HTERT RPE-1 (cell line): ENCODE measurements around the gene LAMC3.
"Not testable (repeated sequence)": the region's sequence is repeated elsewhere in the genome, so short reads cannot be mapped to it uniquely, and the experiment has no call there.

Experiments used
- in situ Hi-C: fragments of 300-500 bp; cut with MboI; formaldehyde crosslinking; loops from 4 replicates; pipeline ENCODE4 v1.14.3; 2020; ENCODE audit warnings: low sequenced_read_pairs

LAMC3 gene

DNA sequence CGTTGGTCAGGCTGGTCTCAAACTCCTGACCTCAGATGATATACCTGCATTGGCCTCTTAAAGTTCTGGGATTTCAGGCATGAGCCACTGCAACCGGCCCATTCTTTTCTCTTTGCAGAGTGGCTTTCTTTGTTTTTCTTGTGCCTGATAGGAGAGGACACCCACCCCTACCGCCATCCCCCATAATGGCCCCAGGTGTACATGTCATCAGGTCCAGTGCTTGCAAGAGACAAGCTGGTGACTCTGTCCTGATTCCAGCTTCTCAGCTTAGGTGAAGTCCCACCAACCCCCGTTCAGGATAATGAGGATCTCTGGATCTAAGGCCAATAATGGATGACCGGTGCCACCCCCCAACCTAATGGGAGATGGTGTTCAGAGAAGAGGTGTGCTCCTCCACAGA is 85.0 kb downstream of the LAMC3 start:
- in situ Hi-C loops = no loop called here

DNA sequence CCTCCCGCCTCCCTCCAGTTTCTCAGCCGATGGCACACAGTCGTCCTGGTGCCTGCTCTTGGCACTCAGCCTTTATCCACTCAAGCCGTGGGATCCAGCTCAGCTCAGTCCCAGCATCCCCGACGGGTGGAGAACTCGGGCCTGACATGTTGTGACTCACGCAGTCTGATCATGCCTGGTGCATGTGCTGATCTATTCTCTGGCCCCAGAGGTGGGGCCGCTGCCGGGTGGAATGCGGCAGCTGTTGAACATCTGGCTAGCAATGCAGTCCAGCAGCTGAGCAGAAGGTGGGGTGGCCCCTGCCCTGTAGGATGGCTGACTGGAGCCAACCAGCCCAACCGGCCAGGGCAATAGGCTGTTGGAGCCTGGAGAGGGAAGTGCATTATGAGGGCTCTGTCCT is 85.6 kb downstream of the LAMC3 start:
- in situ Hi-C loops = no loop called here

GRCh38 chr9:131095666-131096268 is 86.8 kb downstream of the LAMC3 start:
- in situ Hi-C loops = no loop called here

GRCh38 chr9:131096269-131097125 is 87.5 kb downstream of the LAMC3 start, which contains the start of gene AIF1L:
TSS of gene AIF1L (plus strand) at chr9:131096531. CDS start at chr9:131096630, 99 bp downstream.
- in situ Hi-C loops = no loop called here

- in situ Hi-C loops = no loop called here
Observed at GRCh38 chr9:131097126-131097947, 88.4 kb downstream of the LAMC3 start.

DNA sequence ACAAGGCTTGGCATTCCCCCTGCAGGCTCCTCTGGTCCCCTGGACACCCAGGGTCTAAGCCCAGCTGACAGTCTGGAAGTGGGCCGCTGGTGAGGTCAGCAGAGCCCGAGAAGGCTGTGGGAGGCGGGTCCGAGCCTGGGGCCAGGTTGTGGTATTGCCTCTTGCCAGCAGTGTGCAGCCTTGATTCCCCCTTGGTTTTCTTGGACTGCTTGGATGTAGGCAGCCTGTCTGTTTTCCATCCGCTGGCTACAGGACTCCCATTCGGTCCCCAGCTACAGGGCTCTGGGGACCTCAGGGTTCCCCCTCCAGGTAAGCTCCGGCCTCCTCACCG is 88.9 kb downstream of the LAMC3 start:
- in situ Hi-C loops = no loop called here

GRCh38 chr9:131098391-131099101 is 89.6 kb downstream of the LAMC3 start:
- in situ Hi-C loops = no loop called here

- in situ Hi-C loops = no loop called here
Observed at GRCh38 chr9:131099102-131099606, 90.2 kb downstream of the LAMC3 start.

DNA sequence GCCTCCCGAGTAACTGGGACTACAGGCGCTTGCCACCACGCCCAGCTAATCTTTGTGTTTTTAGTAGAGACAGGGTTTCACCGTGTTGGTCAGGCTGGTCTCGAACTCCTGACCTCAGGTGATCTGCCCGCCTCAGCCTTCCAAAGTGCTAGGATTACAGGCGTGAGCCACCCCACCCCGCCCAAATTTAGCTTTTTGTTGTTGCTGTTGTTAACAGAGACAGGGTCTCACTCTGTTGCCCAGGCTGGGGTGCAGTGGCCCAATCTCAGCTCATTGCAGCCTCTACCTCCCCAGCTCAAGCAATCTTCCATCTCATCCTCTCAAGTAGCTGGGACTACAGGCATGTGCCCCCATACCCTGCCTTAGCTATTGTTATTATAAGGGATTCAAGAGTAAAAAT is 90.9 kb downstream of the LAMC3 start:
- in situ Hi-C loops = not testable (repeated sequence)

- in situ Hi-C loops = no loop called here
Observed at GRCh38 chr9:131100445-131100844, 91.5 kb downstream of the LAMC3 start.

- in situ Hi-C loops = no loop called here
Observed at GRCh38 chr9:131101207-131101964, 92.4 kb downstream of the LAMC3 start.

GRCh38 chr9:131103024-131103423 is 94.0 kb downstream of the LAMC3 start:
- in situ Hi-C loops = no loop called here

DNA sequence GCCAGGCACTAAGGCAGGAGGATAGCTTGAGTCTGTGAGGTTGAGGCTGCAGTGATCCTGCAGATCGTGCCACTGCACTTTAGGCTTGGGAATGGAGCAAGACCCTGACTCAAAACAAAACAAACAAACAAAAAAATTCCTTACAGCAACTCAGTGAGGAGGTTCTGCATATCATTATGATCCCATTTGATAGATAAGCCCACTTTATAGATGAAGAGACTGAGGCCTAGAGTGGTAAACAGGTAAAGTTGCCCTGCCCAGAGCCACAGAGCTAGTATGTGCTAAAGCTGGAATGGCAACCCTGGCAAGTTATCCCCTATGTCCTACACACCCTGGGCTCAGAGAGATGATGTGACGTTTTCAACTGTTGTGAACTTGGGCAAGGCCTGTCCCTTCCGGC is 94.6 kb downstream of the LAMC3 start:
- in situ Hi-C loops = no loop called here

- in situ Hi-C loops = no loop called here
Observed at GRCh38 chr9:131104016-131104740, 95.2 kb downstream of the LAMC3 start.

GRCh38 chr9:131105952-131106351 is 97.0 kb downstream of the LAMC3 start:
- in situ Hi-C loops = no loop called here

- in situ Hi-C loops = no loop called here
Observed at GRCh38 chr9:131107760-131108159, 98.8 kb downstream of the LAMC3 start.

DNA sequence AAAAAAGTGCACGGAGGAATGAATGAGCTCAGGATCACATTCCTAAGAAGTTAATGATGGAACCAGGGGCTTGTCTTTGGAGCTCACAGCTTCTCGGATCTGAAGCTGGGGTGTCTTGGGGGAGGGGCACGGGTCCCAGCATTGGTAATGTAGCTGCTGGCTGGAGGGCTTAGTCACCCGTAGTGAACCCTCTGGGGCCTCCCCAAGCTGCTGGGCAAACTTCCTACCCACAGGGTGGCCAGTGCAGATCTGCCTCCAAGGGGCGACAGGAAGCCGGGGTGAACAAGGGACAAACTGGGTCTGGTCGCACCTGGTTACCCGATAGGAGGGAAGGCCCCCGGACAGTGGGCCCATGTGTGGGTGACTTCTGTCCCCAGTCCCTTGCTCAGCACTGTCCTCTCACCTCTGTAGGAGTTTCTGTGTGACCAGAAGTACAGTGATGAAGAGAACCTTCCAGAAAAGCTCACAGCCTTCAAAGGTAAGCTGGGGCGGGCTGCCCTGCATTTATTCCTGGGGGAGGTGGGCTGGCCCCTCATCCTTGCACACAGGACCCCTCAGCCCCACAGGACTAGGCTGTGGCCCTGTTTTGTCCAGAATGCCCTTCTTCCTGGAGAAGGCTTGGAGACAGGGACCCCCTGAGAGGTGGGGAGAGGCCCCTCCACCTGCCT is 102.3 kb downstream of the LAMC3 start:
- in situ Hi-C loops = no loop called here

DNA sequence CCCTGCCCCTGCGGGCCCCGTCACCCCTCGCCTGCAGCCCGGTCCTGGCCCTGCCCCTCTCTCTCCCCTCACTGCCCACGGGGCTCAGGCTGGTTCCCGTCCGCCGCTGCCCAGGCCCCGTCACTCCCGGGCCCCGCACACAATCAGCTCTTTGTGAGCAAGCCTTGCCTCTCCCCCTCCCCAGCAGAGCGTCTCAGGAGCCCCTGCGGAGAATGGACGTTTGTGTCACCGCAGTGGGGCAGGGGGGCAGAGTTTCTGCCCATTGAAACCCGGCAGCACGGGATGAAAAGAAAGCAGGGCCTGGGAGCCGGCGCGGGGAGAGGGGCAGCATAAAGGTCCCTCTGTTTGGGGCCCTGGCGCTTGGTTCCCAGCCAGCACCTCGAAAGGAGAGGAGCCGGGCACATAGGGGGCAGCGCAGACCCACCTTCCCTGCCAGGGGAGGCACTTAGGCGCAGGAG is 102.9 kb downstream of the LAMC3 start:
- in situ Hi-C loops = no loop called here
